Keratinocyte (primary cell): ENCODE results near the gene PHF3.

Experiments
- EZH2 ChIP-seq: IDR thresholded peaks from one replicate; pipeline ENCODE4 v1.6.1; 2012; ENCODE audit warnings: inconsistent platforms, mild to moderate bottlenecking, low read length, moderate library complexity
- TF ChIP-seq, protein P1 (sequence below), 3 experiments: IDR thresholded peaks in 1 of 3; conservative IDR thresholded peaks in 1 of 3; optimal IDR thresholded peaks in 1 of 3; 2 replicates in 2 of 3; 3 replicates in 1 of 3; pipeline versions ENCODE3 to v1.5.1; 2011; ENCODE audit warnings: low read length in 3 of 3, mild to moderate bottlenecking in 3 of 3, moderate library complexity in 2 of 3, control low read depth in 1 of 3, inconsistent platforms in 1 of 3; ENCODE audit not compliant: insufficient read depth in 2 of 3; ENCODE audit errors: extremely low read depth in 1 of 3

DNA sequence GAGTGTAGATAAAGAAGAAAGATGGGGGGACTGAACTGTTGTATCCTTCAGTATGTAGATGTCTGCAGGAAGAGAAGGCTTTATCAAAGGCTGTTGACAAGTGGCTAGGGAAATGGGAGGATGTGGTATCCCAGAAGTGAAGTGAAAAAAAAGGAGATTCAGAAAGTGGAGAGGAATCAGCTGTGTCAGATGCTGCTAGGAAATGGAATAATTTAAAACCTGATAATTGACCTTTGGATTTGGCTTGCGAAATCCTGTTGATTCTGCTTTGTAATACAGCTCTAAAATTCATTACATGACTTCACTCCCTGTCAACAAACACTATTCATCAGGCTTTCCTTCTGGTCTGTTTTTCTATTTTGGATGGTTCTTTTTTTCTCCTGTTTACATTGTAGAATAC is 41.7 kb downstream of the PHF3 start:
- TF ChIP-seq, protein P1, sequence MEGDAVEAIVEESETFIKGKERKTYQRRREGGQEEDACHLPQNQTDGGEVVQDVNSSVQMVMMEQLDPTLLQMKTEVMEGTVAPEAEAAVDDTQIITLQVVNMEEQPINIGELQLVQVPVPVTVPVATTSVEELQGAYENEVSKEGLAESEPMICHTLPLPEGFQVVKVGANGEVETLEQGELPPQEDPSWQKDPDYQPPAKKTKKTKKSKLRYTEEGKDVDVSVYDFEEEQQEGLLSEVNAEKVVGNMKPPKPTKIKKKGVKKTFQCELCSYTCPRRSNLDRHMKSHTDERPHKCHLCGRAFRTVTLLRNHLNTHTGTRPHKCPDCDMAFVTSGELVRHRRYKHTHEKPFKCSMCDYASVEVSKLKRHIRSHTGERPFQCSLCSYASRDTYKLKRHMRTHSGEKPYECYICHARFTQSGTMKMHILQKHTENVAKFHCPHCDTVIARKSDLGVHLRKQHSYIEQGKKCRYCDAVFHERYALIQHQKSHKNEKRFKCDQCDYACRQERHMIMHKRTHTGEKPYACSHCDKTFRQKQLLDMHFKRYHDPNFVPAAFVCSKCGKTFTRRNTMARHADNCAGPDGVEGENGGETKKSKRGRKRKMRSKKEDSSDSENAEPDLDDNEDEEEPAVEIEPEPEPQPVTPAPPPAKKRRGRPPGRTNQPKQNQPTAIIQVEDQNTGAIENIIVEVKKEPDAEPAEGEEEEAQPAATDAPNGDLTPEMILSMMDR (optimal IDR thresholded peaks at IDR 0.05 in 1 of 3, IDR thresholded peaks at IDR 0.05 in 1 of 3, conservative IDR thresholded peaks at IDR 0.05 in 1 of 3; ENCODE audit: extremely low read depth in 1 of 3, insufficient read depth in 2 of 3, low read length in 3 of 3) = no peak
- TF ChIP-seq EZH2 = no peak
